Measurements from ENCODE around the gene LRP2. TPM values are rescaled to one million over a fixed set of nuclear protein-coding genes. Genes with fewer than 3 reads are reported as not detected.

LRP2 gene
- total RNA-seq, 1 experiment from 2014 or later: 0.59 TPM

DNA sequence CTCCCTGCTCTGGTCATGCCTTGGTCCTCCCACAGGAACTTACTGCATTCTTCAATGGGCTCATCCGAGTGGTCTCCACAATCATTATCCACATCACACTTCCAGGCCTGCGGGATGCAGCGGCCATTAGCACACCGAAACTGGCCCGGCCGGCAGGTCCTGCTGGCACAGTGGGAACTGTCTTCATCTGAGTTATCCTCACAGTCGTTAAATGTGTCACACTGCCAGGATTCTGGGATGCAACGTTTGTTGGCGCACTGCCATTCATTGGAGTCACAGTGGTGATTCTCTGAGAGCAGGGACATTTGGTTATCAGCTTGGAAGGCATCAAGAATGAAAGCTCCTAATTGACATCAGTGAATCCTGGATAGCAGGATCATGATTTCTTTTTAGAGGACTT is 188.5 kb downstream of the LRP2 start:
- Mint-ChIP-seq H3K4me3 (no peak overlapping the region), H3K36me3 (no peaks in the 10 kb centered on the region), H3K27me3 (ENCODE audit: low read depth) (no peaks in the 10 kb centered on the region), H3K4me1 (peaks cover 6% of the 10 kb centered on the region; the same call in 1 of the 2 replicates), H3K27ac (no peak overlapping the region), H3K9me3 (no peaks in the 10 kb centered on the region)
- ChIA-PET POLR2A (no interaction called here), CTCF (no interaction called here)
- DNase-seq (ENCODE audit: low spot score) (no peak), ATAC-seq (no peak)
- TF ChIP-seq, protein P1, sequence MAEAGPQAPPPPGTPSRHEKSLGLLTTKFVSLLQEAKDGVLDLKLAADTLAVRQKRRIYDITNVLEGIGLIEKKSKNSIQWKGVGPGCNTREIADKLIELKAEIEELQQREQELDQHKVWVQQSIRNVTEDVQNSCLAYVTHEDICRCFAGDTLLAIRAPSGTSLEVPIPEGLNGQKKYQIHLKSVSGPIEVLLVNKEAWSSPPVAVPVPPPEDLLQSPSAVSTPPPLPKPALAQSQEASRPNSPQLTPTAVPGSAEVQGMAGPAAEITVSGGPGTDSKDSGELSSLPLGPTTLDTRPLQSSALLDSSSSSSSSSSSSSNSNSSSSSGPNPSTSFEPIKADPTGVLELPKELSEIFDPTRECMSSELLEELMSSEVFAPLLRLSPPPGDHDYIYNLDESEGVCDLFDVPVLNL (CRISPR knock-in tag; IDR thresholded peaks at IDR 0.05; ENCODE audit: borderline replicate concordance, low read depth): no peak
- TF ChIP-seq, protein P2, sequence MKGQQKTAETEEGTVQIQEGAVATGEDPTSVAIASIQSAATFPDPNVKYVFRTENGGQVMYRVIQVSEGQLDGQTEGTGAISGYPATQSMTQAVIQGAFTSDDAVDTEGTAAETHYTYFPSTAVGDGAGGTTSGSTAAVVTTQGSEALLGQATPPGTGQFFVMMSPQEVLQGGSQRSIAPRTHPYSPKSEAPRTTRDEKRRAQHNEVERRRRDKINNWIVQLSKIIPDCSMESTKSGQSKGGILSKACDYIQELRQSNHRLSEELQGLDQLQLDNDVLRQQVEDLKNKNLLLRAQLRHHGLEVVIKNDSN (CRISPR knock-in tag; IDR thresholded peaks at IDR 0.05): no peak
- no peak for TF ChIP-seq TP53 (CRISPR knock-in tag; IDR thresholded peaks at IDR 0.05)
- TF ChIP-seq, protein P3, sequence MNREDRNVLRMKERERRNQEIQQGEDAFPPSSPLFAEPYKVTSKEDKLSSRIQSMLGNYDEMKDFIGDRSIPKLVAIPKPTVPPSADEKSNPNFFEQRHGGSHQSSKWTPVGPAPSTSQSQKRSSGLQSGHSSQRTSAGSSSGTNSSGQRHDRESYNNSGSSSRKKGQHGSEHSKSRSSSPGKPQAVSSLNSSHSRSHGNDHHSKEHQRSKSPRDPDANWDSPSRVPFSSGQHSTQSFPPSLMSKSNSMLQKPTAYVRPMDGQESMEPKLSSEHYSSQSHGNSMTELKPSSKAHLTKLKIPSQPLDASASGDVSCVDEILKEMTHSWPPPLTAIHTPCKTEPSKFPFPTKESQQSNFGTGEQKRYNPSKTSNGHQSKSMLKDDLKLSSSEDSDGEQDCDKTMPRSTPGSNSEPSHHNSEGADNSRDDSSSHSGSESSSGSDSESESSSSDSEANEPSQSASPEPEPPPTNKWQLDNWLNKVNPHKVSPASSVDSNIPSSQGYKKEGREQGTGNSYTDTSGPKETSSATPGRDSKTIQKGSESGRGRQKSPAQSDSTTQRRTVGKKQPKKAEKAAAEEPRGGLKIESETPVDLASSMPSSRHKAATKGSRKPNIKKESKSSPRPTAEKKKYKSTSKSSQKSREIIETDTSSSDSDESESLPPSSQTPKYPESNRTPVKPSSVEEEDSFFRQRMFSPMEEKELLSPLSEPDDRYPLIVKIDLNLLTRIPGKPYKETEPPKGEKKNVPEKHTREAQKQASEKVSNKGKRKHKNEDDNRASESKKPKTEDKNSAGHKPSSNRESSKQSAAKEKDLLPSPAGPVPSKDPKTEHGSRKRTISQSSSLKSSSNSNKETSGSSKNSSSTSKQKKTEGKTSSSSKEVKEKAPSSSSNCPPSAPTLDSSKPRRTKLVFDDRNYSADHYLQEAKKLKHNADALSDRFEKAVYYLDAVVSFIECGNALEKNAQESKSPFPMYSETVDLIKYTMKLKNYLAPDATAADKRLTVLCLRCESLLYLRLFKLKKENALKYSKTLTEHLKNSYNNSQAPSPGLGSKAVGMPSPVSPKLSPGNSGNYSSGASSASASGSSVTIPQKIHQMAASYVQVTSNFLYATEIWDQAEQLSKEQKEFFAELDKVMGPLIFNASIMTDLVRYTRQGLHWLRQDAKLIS (CRISPR knock-in tag; IDR thresholded peaks at IDR 0.05; ENCODE audit: borderline replicate concordance): no peak

DNA sequence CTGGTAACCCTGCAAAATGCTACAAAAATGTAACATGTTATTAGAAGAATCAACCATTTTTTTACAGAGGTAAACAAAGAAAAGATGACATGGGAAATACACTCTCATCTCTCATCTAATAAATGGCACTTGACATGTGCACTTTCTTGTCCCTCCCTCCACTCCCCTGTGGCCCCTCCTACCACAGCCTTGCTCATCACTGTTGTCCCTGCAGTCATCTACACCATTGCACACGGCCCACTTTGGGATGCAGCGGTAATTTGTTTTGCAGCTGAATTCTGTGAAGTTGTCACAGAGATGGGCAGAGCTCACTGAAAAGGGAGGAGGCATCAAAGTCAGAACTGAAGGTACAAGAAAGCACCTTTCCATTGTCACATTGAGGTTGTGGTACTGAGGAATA is 189.4 kb downstream of the LRP2 start:
- ChIA-PET CTCF (no interaction called here), POLR2A (no interaction called here)
- TF ChIP-seq, protein P4, sequence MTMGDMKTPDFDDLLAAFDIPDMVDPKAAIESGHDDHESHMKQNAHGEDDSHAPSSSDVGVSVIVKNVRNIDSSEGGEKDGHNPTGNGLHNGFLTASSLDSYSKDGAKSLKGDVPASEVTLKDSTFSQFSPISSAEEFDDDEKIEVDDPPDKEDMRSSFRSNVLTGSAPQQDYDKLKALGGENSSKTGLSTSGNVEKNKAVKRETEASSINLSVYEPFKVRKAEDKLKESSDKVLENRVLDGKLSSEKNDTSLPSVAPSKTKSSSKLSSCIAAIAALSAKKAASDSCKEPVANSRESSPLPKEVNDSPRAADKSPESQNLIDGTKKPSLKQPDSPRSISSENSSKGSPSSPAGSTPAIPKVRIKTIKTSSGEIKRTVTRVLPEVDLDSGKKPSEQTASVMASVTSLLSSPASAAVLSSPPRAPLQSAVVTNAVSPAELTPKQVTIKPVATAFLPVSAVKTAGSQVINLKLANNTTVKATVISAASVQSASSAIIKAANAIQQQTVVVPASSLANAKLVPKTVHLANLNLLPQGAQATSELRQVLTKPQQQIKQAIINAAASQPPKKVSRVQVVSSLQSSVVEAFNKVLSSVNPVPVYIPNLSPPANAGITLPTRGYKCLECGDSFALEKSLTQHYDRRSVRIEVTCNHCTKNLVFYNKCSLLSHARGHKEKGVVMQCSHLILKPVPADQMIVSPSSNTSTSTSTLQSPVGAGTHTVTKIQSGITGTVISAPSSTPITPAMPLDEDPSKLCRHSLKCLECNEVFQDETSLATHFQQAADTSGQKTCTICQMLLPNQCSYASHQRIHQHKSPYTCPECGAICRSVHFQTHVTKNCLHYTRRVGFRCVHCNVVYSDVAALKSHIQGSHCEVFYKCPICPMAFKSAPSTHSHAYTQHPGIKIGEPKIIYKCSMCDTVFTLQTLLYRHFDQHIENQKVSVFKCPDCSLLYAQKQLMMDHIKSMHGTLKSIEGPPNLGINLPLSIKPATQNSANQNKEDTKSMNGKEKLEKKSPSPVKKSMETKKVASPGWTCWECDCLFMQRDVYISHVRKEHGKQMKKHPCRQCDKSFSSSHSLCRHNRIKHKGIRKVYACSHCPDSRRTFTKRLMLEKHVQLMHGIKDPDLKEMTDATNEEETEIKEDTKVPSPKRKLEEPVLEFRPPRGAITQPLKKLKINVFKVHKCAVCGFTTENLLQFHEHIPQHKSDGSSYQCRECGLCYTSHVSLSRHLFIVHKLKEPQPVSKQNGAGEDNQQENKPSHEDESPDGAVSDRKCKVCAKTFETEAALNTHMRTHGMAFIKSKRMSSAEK (CRISPR knock-in tag; IDR thresholded peaks at IDR 0.05; ENCODE audit: borderline replicate concordance): no peak
- TF ChIP-seq, protein P5, sequence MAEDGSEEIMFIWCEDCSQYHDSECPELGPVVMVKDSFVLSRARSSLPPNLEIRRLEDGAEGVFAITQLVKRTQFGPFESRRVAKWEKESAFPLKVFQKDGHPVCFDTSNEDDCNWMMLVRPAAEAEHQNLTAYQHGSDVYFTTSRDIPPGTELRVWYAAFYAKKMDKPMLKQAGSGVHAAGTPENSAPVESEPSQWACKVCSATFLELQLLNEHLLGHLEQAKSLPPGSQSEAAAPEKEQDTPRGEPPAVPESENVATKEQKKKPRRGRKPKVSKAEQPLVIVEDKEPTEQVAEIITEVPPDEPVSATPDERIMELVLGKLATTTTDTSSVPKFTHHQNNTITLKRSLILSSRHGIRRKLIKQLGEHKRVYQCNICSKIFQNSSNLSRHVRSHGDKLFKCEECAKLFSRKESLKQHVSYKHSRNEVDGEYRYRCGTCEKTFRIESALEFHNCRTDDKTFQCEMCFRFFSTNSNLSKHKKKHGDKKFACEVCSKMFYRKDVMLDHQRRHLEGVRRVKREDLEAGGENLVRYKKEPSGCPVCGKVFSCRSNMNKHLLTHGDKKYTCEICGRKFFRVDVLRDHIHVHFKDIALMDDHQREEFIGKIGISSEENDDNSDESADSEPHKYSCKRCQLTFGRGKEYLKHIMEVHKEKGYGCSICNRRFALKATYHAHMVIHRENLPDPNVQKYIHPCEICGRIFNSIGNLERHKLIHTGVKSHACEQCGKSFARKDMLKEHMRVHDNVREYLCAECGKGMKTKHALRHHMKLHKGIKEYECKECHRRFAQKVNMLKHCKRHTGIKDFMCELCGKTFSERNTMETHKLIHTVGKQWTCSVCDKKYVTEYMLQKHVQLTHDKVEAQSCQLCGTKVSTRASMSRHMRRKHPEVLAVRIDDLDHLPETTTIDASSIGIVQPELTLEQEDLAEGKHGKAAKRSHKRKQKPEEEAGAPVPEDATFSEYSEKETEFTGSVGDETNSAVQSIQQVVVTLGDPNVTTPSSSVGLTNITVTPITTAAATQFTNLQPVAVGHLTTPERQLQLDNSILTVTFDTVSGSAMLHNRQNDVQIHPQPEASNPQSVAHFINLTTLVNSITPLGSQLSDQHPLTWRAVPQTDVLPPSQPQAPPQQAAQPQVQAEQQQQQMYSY (CRISPR knock-in tag; IDR thresholded peaks at IDR 0.05): no peak
- TF ChIP-seq NFYB (CRISPR knock-in tag; conservative IDR thresholded peaks at IDR 0.05; ENCODE audit: low read depth): no peak
- TF ChIP-seq ZNF232 (CRISPR knock-in tag; IDR thresholded peaks at IDR 0.05): no peak
- no peak for TF ChIP-seq ETV6 (CRISPR knock-in tag; IDR thresholded peaks at IDR 0.05)
- no peak for TF ChIP-seq TEAD4 (CRISPR knock-in tag; IDR thresholded peaks at IDR 0.05)
- TF ChIP-seq, protein P6, sequence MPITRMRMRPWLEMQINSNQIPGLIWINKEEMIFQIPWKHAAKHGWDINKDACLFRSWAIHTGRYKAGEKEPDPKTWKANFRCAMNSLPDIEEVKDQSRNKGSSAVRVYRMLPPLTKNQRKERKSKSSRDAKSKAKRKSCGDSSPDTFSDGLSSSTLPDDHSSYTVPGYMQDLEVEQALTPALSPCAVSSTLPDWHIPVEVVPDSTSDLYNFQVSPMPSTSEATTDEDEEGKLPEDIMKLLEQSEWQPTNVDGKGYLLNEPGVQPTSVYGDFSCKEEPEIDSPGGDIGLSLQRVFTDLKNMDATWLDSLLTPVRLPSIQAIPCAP (CRISPR knock-in tag; IDR thresholded peaks at IDR 0.05): no peak
- TF ChIP-seq, protein P7, sequence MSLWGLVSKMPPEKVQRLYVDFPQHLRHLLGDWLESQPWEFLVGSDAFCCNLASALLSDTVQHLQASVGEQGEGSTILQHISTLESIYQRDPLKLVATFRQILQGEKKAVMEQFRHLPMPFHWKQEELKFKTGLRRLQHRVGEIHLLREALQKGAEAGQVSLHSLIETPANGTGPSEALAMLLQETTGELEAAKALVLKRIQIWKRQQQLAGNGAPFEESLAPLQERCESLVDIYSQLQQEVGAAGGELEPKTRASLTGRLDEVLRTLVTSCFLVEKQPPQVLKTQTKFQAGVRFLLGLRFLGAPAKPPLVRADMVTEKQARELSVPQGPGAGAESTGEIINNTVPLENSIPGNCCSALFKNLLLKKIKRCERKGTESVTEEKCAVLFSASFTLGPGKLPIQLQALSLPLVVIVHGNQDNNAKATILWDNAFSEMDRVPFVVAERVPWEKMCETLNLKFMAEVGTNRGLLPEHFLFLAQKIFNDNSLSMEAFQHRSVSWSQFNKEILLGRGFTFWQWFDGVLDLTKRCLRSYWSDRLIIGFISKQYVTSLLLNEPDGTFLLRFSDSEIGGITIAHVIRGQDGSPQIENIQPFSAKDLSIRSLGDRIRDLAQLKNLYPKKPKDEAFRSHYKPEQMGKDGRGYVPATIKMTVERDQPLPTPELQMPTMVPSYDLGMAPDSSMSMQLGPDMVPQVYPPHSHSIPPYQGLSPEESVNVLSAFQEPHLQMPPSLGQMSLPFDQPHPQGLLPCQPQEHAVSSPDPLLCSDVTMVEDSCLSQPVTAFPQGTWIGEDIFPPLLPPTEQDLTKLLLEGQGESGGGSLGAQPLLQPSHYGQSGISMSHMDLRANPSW (CRISPR knock-in tag; conservative IDR thresholded peaks at IDR 0.05; ENCODE audit: low read depth): no peak
- TF ChIP-seq HMGA2 (CRISPR knock-in tag; IDR thresholded peaks at IDR 0.05): no peak
- TF ChIP-seq, protein P8, sequence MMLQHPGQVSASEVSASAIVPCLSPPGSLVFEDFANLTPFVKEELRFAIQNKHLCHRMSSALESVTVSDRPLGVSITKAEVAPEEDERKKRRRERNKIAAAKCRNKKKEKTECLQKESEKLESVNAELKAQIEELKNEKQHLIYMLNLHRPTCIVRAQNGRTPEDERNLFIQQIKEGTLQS (CRISPR knock-in tag; conservative IDR thresholded peaks at IDR 0.05): no peak
- TF ChIP-seq KAT7 (CRISPR knock-in tag; IDR thresholded peaks at IDR 0.05; ENCODE audit: borderline replicate concordance): no peak
- no peaks in the 10 kb centered on the region for H3K27me3 Mint-ChIP-seq (ENCODE audit: low read depth)
- H3K27ac Mint-ChIP-seq: no peak overlapping the region
- H3K4me3 Mint-ChIP-seq: no peak overlapping the region
- H3K9me3 Mint-ChIP-seq: 0 out of 2 replicates have a peak, but pooled peaks cover 4% of the 10 kb centered on the region
- no peaks in the 10 kb centered on the region for H3K36me3 Mint-ChIP-seq
- ATAC-seq (no peak), DNase-seq (ENCODE audit: low spot score) (no peak)
- H3K4me1 Mint-ChIP-seq: peaks cover 6% of the 10 kb centered on the region; the same call in 1 of the 2 replicates

All from WTC11 (cell line).